Stomach (tissue), 9 donors: ENCODE measurements around the gene CRACDL. TPM values are rescaled to one million over a fixed set of nuclear protein-coding genes. Genes with fewer than 3 reads are reported as not detected.

Experiments used
- DNase-seq, 2 donors: peaks; one replicate each; pipeline versions ENCODE4 v3.0.0 to v3.0.0-alpha.2; 2013 to 2019
- H3K27ac ChIP-seq, 5 donors: fragments of 200-600 bp in 4 of 5; sonication (generic) in 4 of 5; one replicate each; pipeline ENCODE4 v1.5.1; 2013 to 2019; ENCODE audit warnings: mild to moderate bottlenecking in 1 of 5, moderate library complexity in 1 of 5
- H3K27me3 ChIP-seq, 3 donors: fragments of 200-600 bp; sonication (generic); one replicate each; pipeline ENCODE4 v1.5.1; 2017 to 2019; ENCODE audit warnings: mixed run types in 1 of 3
- H3K36me3 ChIP-seq, 4 donors: fragments of 200-600 bp; sonication (generic); 1 replicate in 3 of 4; 2 replicates in 1 of 4; pipeline ENCODE4 v1.5.1; 2016 to 2019
- H3K4me1 ChIP-seq, 4 donors: fragments of 200-600 bp; sonication (generic); one replicate each; pipeline ENCODE4 v1.5.1; 2016 to 2019
- H3K4me3 ChIP-seq, 4 donors: fragments of 200-600 bp; sonication (generic) in 3 of 4; one replicate each; pipeline ENCODE4 v1.5.1; 2016 to 2019; ENCODE audit warnings: mild to moderate bottlenecking in 1 of 4
- H3K9me3 ChIP-seq, 4 donors: fragments of 200-600 bp; sonication (generic); one replicate each; pipeline ENCODE4 v1.5.1; 2016 to 2019
- CTCF ChIP-seq, 7 experiments: fragments of 450-650 bp in 4 of 7; fragments of 200-600 bp in 3 of 7; sonication (generic) in 3 of 7; IDR thresholded peaks; one replicate each; pipeline ENCODE4 v1.5.1; 2016 to 2019; ENCODE audit warnings: antibody characterized with exemption in 7 of 7, control low read depth in 2 of 7, mild to moderate bottlenecking in 1 of 7
- EP300 ChIP-seq: sonication (generic); formaldehyde crosslinking; IDR thresholded peaks from one replicate; pipeline ENCODE4 v1.6.1; 2017; ENCODE audit warnings: antibody characterized with exemption
- POLR2A ChIP-seq, 4 donors: fragments of 450-650 bp; IDR thresholded peaks; one replicate each; pipeline ENCODE4 v1.6.1; 2016; ENCODE audit warnings: antibody characterized with exemption in 4 of 4, control low read depth in 2 of 4, mild to moderate bottlenecking in 1 of 4, moderate library complexity in 1 of 4
- POLR2AphosphoS5 ChIP-seq, 3 donors: sonication (generic); formaldehyde crosslinking; IDR thresholded peaks; one replicate each; pipeline ENCODE4 v1.6.1; 2016; ENCODE audit warnings: antibody characterized with exemption in 3 of 3
- WGBS, 5 donors: extraction: QIAGEN DNeasy Blood & Tissue Kit in 3 of 5; methylation state at CpG; one replicate each; pipeline versions ENCODE4 v1.1.5 to v1.1.7; 2013 to 2018; 5-methylcytosine and 5-hydroxymethylcytosine counted together
- intact Hi-C: fragments of 100-400 bp; cut with DNase I; formaldehyde crosslinking; loops from one replicate; pipeline ENCODE4 v1.15.1; 2023; ENCODE audit warnings: low total_unique reads
- polyA plus RNA-seq, 3 donors: library from polyadenylated mRNA; stranded (reverse); fragments of 200-250 nt; gene quantifications; one replicate each; pipeline ENCODE4 v1.2.3, GENCODE V29; 2013
- total RNA-seq, 5 donors: library from RNA; depleted of rRNA; stranded (reverse); fragments of >200 nt; gene quantifications; one replicate each; pipeline versions ENCODE4 v1.1.0 to v1.2.3, GENCODE V29; 2014 to 2016
- donor health status: healthy with polysubstance abuse.
- donor health status: Bipolar disorder and iron deficiency.
- donor health status: healthy.

CRACDL gene
- total and polyA plus RNA-seq, 8 donors = 5.4 to 205 (median 7.8) TPM

GRCh38 chr2:98800330-98801064 is 135.5 kb downstream of the CRACDL start:
- peak overlapping the region; percentile 36 to 57 (median 43) for H3K27ac ChIP-seq
- intact Hi-C loops = no loop called here
- DNase-seq = peak in 1 of 2 donors; percentile 76
- peaks cover 8 to 33% (median 18%) of the 10 kb centered on the region in 4 donors for H3K4me1 ChIP-seq
- H3K9me3 ChIP-seq = no peaks in the 10 kb centered on the region
- no peaks in the 10 kb centered on the region for H3K27me3 ChIP-seq
- 40 to 66% (median 45%) methylated on average over 8 of the region's 8 CpGs for WGBS, 5 donors
- H3K4me3 ChIP-seq = no peak overlapping the region
- H3K36me3 ChIP-seq = peaks cover 0 to 17% (median 4%) of the 10 kb centered on the region in 4 donors
- TF ChIP-seq CTCF (IDR thresholded peaks at IDR 0.05) (peak in 1 of 7 experiments; percentile 11), EP300 (no peak), POLR2AphosphoS5 (IDR thresholded peaks at IDR 0.05) (peak in 2 of 3 donors; percentile 36 to 71), POLR2A (IDR thresholded peaks at IDR 0.05) (no peak)

- DNase-seq = no peak
- 78 to 86% (median 83%) methylated on average over 10 of the region's 10 CpGs for WGBS, 5 donors
- Histone ChIP-seq H3K27me3 (no peaks in the 10 kb centered on the region), H3K4me3 (no peak overlapping the region), H3K36me3 (peaks cover 0 to 21% (median 6%) of the 10 kb centered on the region in 4 donors), H3K9me3 (no peaks in the 10 kb centered on the region), H3K4me1 (peaks cover 8 to 29% (median 14%) of the 10 kb centered on the region in 4 donors), H3K27ac (peak overlapping the region; percentile 6 to 57 (median 36))
- intact Hi-C loops = no loop called here
- no peak for TF ChIP-seq POLR2AphosphoS5 (IDR thresholded peaks at IDR 0.05)
- TF ChIP-seq POLR2A (IDR thresholded peaks at IDR 0.05) = no peak
- TF ChIP-seq CTCF (IDR thresholded peaks at IDR 0.05) = no peak
- no peak for TF ChIP-seq EP300
Measured at GRCh38 chr2:98799375-98800329, 136.4 kb downstream of the CRACDL start.

GRCh38 chr2:98796775-98797544 is 139.1 kb downstream of the CRACDL start:
- no peak overlapping the region for H3K4me3 ChIP-seq
- H3K27ac ChIP-seq = no peak overlapping the region
- WGBS, 5 donors = 92 to 96% (median 93%) methylated on average over 19 of the region's 19 CpGs
- intact Hi-C loops = no loop called here
- no peaks in the 10 kb centered on the region for H3K27me3 ChIP-seq
- no peaks in the 10 kb centered on the region for H3K9me3 ChIP-seq
- H3K36me3 ChIP-seq = peaks cover 0 to 37% (median 9%) of the 10 kb centered on the region in 4 donors
- DNase-seq = no peak
- no peak for TF ChIP-seq CTCF (IDR thresholded peaks at IDR 0.05)
- no peak for TF ChIP-seq POLR2AphosphoS5 (IDR thresholded peaks at IDR 0.05)
- no peak for TF ChIP-seq EP300
- no peak for TF ChIP-seq POLR2A (IDR thresholded peaks at IDR 0.05)
- H3K4me1 ChIP-seq = peaks cover 13 to 29% (median 18%) of the 10 kb centered on the region in 4 donors
